OCI-LY3 (cell line): ENCODE data around the gene SYTL1.

Experiments
- H2AFZ ChIP-seq: fragments of 200-600, 300-600 bp; shearing (Covaris generic); 2 replicates; pipeline ENCODE4 v1.6.0; 2014; ENCODE audit warnings: antibody characterized with exemption, low read depth, low read length
- H3K27ac ChIP-seq: fragments of 200-600, 300-600 bp; sonication (generic); 2 replicates; pipeline ENCODE4 v1.5.1; 2014; ENCODE audit warnings: mild to moderate bottlenecking, low read length, moderate library complexity, mixed read lengths
- H3K27me3 ChIP-seq: fragments of 200-600, 300-600 bp; sonication (generic); 2 replicates; pipeline ENCODE4 v1.6.1; 2014; ENCODE audit warnings: low read depth, low read length, mixed read lengths
- H3K36me3 ChIP-seq: fragments of 200-600, 300-600 bp; sonication (generic); replicated peaks from 2 replicates; pipeline ENCODE3; 2014; ENCODE audit warnings: low read depth, low read length, mixed read lengths
- H3K4me1 ChIP-seq: fragments of 300-600, 200-600 bp; sonication (generic); 2 replicates; pipeline ENCODE4 v1.6.1; 2014; ENCODE audit warnings: low read length, mixed read lengths
- H3K4me2 ChIP-seq: fragments of 200-600, 300-600 bp; sonication (generic); 2 replicates; pipeline ENCODE4 v1.6.1; 2014; ENCODE audit warnings: low read length, mixed read lengths
- H3K4me3 ChIP-seq: fragments of 300-600, 200-600 bp; sonication (generic); 2 replicates; pipeline ENCODE4 v1.5.1; 2014; ENCODE audit warnings: antibody characterized with exemption, mild to moderate bottlenecking, low read length, moderate library complexity
- H3K79me2 ChIP-seq: fragments of 300-600, 200-600 bp; shearing (Covaris generic); 2 replicates; pipeline ENCODE4 v1.6.1; 2014; ENCODE audit warnings: mild to moderate bottlenecking, low read length, mixed read lengths
- H3K9ac ChIP-seq: fragments of 300-600, 200-600 bp; shearing (Covaris generic); 2 replicates; pipeline ENCODE4 v1.6.0; 2014; ENCODE audit warnings: mild to moderate bottlenecking, low read length, moderate library complexity
- H3K9me3 ChIP-seq: fragments of 200-600, 300-600 bp; shearing (Covaris generic); 2 replicates; pipeline ENCODE4 v1.6.1; 2014; ENCODE audit warnings: low read length, mixed read lengths; ENCODE audit not compliant: insufficient read depth
- H4K20me1 ChIP-seq: fragments of 200-600, 300-600 bp; sonication (generic); 2 replicates; pipeline ENCODE4 v1.6.1; 2016; ENCODE audit warnings: low read length, mixed read lengths; ENCODE audit not compliant: insufficient read depth
- CTCF ChIP-seq: fragments of 200-600, 300-600 bp; sonication (generic); IDR thresholded peaks from 2 replicates; pipeline ENCODE4 v1.5.1; 2014; ENCODE audit warnings: antibody characterized with exemption, low read length, low read depth
- EZH2phosphoT487 ChIP-seq: fragments of 200-600 bp; shearing (Covaris generic); IDR thresholded peaks from 2 replicates; pipeline ENCODE4 v1.6.1; 2018; ENCODE audit warnings: antibody characterized with exemption, mixed run types, low read depth

Gene SYTL1

DNA sequence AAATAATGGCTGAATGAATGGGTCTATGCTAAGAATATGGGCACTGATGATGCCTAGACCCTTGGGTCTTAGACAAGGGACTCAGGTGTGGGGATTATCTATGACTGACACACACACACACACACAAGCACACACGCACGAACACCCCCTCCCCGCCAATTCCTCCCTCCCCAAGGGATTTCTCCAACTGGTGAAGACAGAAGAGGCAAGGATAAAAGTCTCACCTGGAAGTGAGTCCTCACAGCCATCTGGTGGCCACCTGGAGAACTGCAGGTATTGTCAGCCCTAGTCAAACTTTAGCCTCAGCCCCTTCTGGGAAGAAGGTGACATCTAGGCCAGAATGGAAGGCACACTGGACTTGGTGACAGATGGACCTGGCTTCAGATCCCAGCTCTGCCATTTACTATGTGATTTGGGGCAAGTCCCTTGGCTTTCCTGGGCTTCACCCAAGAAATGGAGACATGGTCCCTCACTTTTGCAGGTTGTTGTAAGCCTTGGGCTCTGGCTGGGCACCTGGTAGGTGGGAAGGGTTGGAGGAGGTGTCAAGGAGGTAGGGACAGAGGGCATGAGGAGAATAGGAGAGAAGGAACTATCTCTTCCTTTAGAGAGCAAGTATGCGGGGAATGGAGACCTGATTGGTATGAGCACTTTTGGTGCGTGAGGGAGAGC, 46.6 kb downstream of the SYTL1 start:
- TF ChIP-seq EZH2phosphoT487 (no peak), CTCF (peak; percentile 77)
- H3K9me3 ChIP-seq, result no peaks in the 10 kb centered on the region
- H3K4me1 ChIP-seq, result peaks cover 5% of the 10 kb centered on the region; the same call in 1 of the 2 replicates
- no peak overlapping the region for H3K4me3 ChIP-seq
- H3K36me3 ChIP-seq, result no peaks in the 10 kb centered on the region
- no peak overlapping the region for H3K27ac ChIP-seq
- H3K79me2 ChIP-seq, result no peaks in the 10 kb centered on the region
- H4K20me1 ChIP-seq, result no peaks in the 10 kb centered on the region
- no peak overlapping the region for H3K9ac ChIP-seq
- H2AFZ ChIP-seq, result no peak overlapping the region
- H3K4me2 ChIP-seq, result no peak overlapping the region
- H3K27me3 ChIP-seq, result no peaks in the 10 kb centered on the region

- peak overlapping the region; percentile 72 for H2AFZ ChIP-seq
- no peaks in the 10 kb centered on the region for H3K36me3 ChIP-seq
- TF ChIP-seq CTCF (no peak), EZH2phosphoT487 (no peak)
- H3K4me1 ChIP-seq, result peaks cover 10% of the 10 kb centered on the region; the same call in 1 of the 2 replicates
- peak overlapping the region; percentile 52 for H3K9ac ChIP-seq
- H3K79me2 ChIP-seq, result no peaks in the 10 kb centered on the region
- H3K27me3 ChIP-seq, result no peaks in the 10 kb centered on the region
- H3K27ac ChIP-seq, result no peak overlapping the region
- H3K4me3 ChIP-seq, result peak overlapping the region; percentile 91
- no peaks in the 10 kb centered on the region for H4K20me1 ChIP-seq
- no peaks in the 10 kb centered on the region for H3K9me3 ChIP-seq
- peak overlapping the region; percentile 98 for H3K4me2 ChIP-seq
These were observed 49.8 kb downstream of the SYTL1 start for GRCh38 chr1:27391511-27392095.

DNA sequence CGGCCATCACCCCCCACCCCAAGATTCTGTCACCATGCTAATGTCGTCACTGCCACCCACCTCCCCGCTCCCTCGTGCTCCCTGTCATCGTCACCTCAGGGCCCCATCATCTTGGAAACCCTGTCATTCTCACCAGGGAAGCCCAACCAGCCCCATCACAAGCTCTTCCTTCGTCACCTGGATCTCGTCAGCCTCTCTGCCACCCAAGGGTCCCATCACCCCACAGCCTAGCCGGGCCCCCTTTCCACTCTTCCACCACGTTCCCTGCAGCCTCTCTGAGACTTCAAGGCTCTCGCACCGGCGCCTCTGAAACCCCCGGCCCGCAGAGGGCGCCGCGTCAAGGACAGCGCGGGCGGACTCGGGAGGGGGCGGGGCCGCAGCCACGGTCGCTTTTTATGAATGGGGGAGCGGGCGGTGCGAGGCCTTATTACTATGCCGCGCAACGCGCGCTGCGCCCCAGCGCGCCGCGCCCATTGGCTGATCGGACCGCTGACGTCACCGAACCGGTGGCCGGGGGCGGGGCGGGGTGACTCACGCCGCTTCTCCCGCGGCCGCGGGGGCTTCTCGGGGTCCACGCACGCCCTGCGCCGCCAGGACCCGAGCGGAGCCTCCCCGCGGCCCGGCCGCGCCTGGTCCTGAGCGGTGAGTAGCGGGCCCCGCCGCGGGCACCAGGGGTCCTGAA, 50.4 kb downstream of the SYTL1 start, which contains the start of gene GPR3:
Gene GPR3 (plus strand): TSS at position 527 of the 682 bp plus-strand sequence. CDS start 1,177 bp downstream, outside the sequence.
- no peaks in the 10 kb centered on the region for H4K20me1 ChIP-seq
- no peak within 1 kb of the TSS for H3K27ac ChIP-seq
- H3K4me3 ChIP-seq, result peak within 1 kb of the TSS; percentile 91
- H3K27me3 ChIP-seq, result no peaks in the 10 kb centered on the region
- no peaks in the 10 kb centered on the region for H3K36me3 ChIP-seq
- peak within 1 kb of the TSS; percentile 98 for H3K4me2 ChIP-seq
- no peaks in the 10 kb centered on the region for H3K9me3 ChIP-seq
- TF ChIP-seq CTCF (peak; percentile 53), EZH2phosphoT487 (no peak)
- peaks cover 10% of the 10 kb centered on the region; the same call in 1 of the 2 replicates for H3K4me1 ChIP-seq
- H2AFZ ChIP-seq, result peak within 1 kb of the TSS; percentile 79
- H3K79me2 ChIP-seq, result no peaks in the 10 kb centered on the region
- peak within 1 kb of the TSS; percentile 72 for H3K9ac ChIP-seq
